Kidney (tissue), 14 donors: ENCODE results near the gene KCNIP3. TPM values are rescaled to one million over a fixed set of nuclear protein-coding genes. Genes with fewer than 3 reads are reported as not detected.

Source experiments
- DNase-seq, 5 donors: peaks; one replicate each; pipeline ENCODE4 v3.0.0-alpha.2; 2013 to 2020
- FAIRE-seq: peaks from 2 replicates; lab custom pipeline; 2012; peaks lifted over from hg19 to GRCh38; lab: Jason Lieb, UNC
- H3K27ac ChIP-seq, 2 donors: one replicate each; pipeline ENCODE4 v1.7.0; 2013; ENCODE audit warnings: low read depth in 2 of 2, low read length in 2 of 2, inconsistent platforms in 1 of 2
- H3K27me3 ChIP-seq: one replicate; pipeline ENCODE4 v1.7.1; 2013; ENCODE audit warnings: low read length, inconsistent platforms; ENCODE audit not compliant: control insufficient read depth, insufficient read depth
- H3K36me3 ChIP-seq, 3 donors: one replicate each; pipeline versions ENCODE4 v1.7.0 to v1.7.1; 2013; ENCODE audit warnings: low read length in 3 of 3, control low read depth in 1 of 3, inconsistent platforms in 1 of 3; ENCODE audit not compliant: insufficient read depth in 3 of 3, control insufficient read depth in 2 of 3
- H3K4me1 ChIP-seq, 3 donors: one replicate each; pipeline versions ENCODE4 v1.7.0 to v1.7.1; 2013; ENCODE audit warnings: low read length in 3 of 3, inconsistent platforms in 1 of 3, low read depth in 1 of 3; ENCODE audit not compliant: control insufficient read depth in 2 of 3, insufficient read depth in 2 of 3
- H3K4me3 ChIP-seq, 3 donors: one replicate each; pipeline versions ENCODE4 v1.7.0 to v1.8.1; 2013; ENCODE audit warnings: low read length in 3 of 3, control low read depth in 1 of 3, inconsistent platforms in 1 of 3
- H3K9ac ChIP-seq, 3 donors: one replicate each; pipeline versions ENCODE4 v1.7.0 to v1.7.1; 2013; ENCODE audit warnings: low read length in 3 of 3, control low read depth in 1 of 3, inconsistent platforms in 1 of 3
- H3K9me3 ChIP-seq, 3 donors: one replicate each; pipeline versions ENCODE4 v1.7.0 to v1.7.1; 2013; ENCODE audit warnings: low read length in 3 of 3, control low read depth in 1 of 3, inconsistent platforms in 1 of 3; ENCODE audit not compliant: control insufficient read depth in 2 of 3, insufficient read depth in 1 of 3
- intact Hi-C: fragments of 100-400 bp; cut with DNase I; formaldehyde crosslinking; loops from one replicate; pipeline ENCODE4 v1.11.1; 2022
- polyA plus RNA-seq: library from polyadenylated mRNA; stranded (reverse); fragments of 350-450 nt; fragmentation: Illumina TruSeq; extraction: RNeasy Lipid Tissue Mini Kit (QIAGEN cat#74804); gene quantifications from one replicate; pipeline ENCODE4 v1.2.3, GENCODE V29; 2014; ENCODE audit warnings: low read depth, low replicate concordance; ENCODE audit not compliant: insufficient read depth
- total RNA-seq: library from RNA; stranded (reverse); fragmentation: NEBNext Ultra II Directional; extraction: Animal tissue kit (Norgen Biotek cat#: 25700); gene quantifications from one replicate; pipeline ENCODE4 v1.2.1, GENCODE V29; 2021
- TF ChIP-seq, protein P1 (sequence below): IDR thresholded peaks from 3 replicates; pipeline ENCODE4 v1.5.1; 2012; ENCODE audit warnings: mild to moderate bottlenecking, moderate library complexity, borderline replicate concordance; ENCODE audit not compliant: insufficient read depth; ENCODE audit errors: extremely low read depth
- donor health status: control.
- donor health status: control.
- donor health status: control.
- donor health status: control.
- donor health status: control.
- donor health status: DM: yes; HTN: yes; CAD: no.
- donor health status: Normal renal cell carcinoma (clear cell type).

The KCNIP3 gene
- total and polyA plus RNA-seq, 2 donors from 2014 or later = 14.8 to 27.6 TPM

DNA sequence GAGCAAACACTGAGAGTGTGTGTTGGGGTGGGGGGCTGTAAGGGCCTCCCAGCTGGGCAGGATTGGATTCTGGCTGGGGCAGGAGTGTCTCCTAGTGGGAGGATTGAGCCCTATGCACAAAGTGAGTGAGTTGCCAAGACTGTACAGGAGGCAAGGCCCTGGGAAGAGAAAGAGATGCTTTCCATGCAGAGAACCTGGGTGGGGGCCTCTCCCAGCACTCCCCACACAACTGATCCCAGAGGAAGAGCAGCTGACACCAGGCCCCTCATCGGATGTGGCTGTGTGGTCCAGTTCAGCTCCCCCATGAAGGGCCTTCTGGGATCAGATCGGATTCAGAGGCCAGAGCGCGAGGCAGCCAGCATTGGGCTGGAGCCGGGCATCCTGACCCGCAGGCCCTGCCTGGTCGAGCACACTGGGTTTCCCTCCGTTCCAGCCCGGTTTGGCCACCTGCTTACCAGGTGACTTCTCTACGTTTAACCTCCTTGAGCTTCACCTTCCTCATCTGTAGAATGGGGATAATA lies 56.0 kb downstream of the KCNIP3 start:
- Histone ChIP-seq H3K27me3 (no peaks in the 10 kb centered on the region), H3K9me3 (no peaks in the 10 kb centered on the region), H3K36me3 (no peaks in the 10 kb centered on the region), H3K9ac (no peak overlapping the region), H3K4me3 (no peak overlapping the region), H3K27ac (no peak overlapping the region), H3K4me1 (no peaks in the 10 kb centered on the region)
- DNase-seq (peak in 2 of 5 donors; percentile 23 to 42), FAIRE-seq (no peak)
- intact Hi-C loops = no loop called here
- TF ChIP-seq, protein P1, sequence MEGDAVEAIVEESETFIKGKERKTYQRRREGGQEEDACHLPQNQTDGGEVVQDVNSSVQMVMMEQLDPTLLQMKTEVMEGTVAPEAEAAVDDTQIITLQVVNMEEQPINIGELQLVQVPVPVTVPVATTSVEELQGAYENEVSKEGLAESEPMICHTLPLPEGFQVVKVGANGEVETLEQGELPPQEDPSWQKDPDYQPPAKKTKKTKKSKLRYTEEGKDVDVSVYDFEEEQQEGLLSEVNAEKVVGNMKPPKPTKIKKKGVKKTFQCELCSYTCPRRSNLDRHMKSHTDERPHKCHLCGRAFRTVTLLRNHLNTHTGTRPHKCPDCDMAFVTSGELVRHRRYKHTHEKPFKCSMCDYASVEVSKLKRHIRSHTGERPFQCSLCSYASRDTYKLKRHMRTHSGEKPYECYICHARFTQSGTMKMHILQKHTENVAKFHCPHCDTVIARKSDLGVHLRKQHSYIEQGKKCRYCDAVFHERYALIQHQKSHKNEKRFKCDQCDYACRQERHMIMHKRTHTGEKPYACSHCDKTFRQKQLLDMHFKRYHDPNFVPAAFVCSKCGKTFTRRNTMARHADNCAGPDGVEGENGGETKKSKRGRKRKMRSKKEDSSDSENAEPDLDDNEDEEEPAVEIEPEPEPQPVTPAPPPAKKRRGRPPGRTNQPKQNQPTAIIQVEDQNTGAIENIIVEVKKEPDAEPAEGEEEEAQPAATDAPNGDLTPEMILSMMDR = no peak

DNA sequence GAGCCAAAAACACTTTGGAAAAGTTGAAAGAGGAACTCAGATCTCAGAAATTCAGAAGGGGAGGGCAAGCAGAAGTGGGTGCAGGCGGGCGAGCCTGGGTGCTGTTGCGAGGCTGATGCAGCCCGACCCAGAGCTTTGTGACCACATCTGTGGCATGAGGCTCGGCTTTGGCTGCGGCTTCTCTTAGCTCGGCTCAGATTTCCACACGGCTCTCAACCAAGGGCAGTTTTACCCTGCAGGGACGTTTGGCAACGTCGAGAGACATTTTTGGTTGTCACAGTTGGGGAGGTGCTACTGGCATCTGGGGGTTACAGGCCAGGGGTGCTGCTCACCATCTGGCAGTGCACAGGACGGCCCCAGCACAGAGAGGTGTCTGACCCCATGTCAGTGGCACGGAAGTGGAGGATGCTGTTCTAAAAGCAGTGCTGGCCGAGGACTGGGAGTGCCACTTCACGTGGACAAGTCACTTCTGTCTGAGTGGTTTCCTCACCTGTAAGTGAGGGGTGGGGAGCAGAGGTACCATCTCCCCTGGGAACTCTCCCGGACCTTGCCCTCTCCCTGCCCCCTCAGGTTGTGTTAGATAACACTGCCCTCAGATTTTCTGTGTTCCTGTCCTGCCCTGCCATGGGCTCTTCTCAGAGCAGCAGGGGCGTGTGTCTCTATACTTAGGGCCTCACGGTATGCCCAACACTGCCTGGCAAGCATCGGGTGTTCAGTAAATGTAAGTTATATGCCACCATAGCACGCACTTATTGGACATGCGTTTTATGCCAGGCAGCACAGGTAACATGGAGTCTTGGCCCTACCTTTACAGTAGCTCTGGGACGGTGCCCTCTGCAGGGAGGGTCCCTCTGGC lies 56.7 kb downstream of the KCNIP3 start:
- H3K9ac ChIP-seq = no peak overlapping the region
- DNase-seq (peak in 2 of 5 donors; percentile 25 to 46), FAIRE-seq (no peak)
- no peaks in the 10 kb centered on the region for H3K9me3 ChIP-seq
- no peaks in the 10 kb centered on the region for H3K4me1 ChIP-seq
- H3K36me3 ChIP-seq = no peaks in the 10 kb centered on the region
- no peak overlapping the region for H3K27ac ChIP-seq
- TF ChIP-seq, protein P1 = no peak
- intact Hi-C loops = no loop called here
- no peaks in the 10 kb centered on the region for H3K27me3 ChIP-seq
- H3K4me3 ChIP-seq = no peak overlapping the region

DNA sequence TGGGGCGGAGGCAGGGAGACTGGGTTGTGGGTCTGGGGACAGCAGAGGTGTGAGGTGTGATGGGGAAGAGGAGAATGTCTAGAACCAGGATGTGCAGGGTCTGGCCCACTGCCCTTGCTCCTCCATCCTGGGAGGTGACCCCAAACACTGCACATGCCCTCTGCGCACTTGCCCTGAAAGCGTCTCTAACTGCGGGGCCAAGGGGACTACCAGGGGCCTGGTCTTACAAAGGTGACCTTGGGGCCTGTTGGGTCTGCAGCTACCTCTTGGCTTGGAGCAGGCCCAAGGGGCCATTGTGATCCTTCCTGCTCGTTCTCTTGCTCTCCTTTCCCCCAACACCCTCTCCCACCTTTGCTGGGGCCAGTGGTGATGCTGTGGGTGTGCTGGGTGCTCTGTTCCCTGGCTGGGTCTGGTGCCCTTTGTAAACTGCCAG lies 57.3 kb downstream of the KCNIP3 start:
- intact Hi-C loops = no loop called here
- Histone ChIP-seq H3K27ac (no peak overlapping the region), H3K36me3 (no peaks in the 10 kb centered on the region), H3K4me1 (no peaks in the 10 kb centered on the region), H3K9ac (no peak overlapping the region), H3K9me3 (no peaks in the 10 kb centered on the region), H3K4me3 (no peak overlapping the region), H3K27me3 (no peaks in the 10 kb centered on the region)
- DNase-seq = peak in 2 of 5 donors; percentile 19 to 55
- TF ChIP-seq, protein P1 = no peak
- FAIRE-seq = no peak
